HepG2 (cell line): Measurements from ENCODE around the gene LSM2. TPM values are rescaled to one million over a fixed set of nuclear protein-coding genes. Genes with fewer than 3 reads are reported as not detected.
A peak's percentile ranks its signal among the peaks of the same experiment; 100 is the strongest.

Source experiments
- CBFB ChIP-seq: sonication (generic); formaldehyde crosslinking; IDR thresholded peaks from 2 replicates; pipeline ENCODE4 v1.4.0; 2020; ENCODE audit warnings: missing genetic modification reagents
- HNRNPLL ChIP-seq: fragments of 200-400 bp; formaldehyde crosslinking; IDR thresholded peaks from 2 replicates; pipeline ENCODE4 v1.6.1; 2017; ENCODE audit warnings: mild to moderate bottlenecking, low read depth, low read length; ENCODE audit not compliant: poor library complexity, severe bottlenecking
- ISX ChIP-seq: sonication (generic); formaldehyde crosslinking; conservative IDR thresholded peaks from 2 replicates; pipeline ENCODE4 v1.5.0; 2020; ENCODE audit warnings: missing genetic modification reagents
- SP140L ChIP-seq: sonication (generic); formaldehyde crosslinking; IDR thresholded peaks from 2 replicates; pipeline ENCODE4 v1.4.0; 2020; ENCODE audit warnings: missing genetic modification reagents, borderline replicate concordance
- SYNCRIP ChIP-seq: fragments of 200-400 bp; formaldehyde crosslinking; IDR thresholded peaks from 2 replicates; pipeline ENCODE4 v1.6.1; 2018; ENCODE audit warnings: mild to moderate bottlenecking, low read depth, low read length; ENCODE audit not compliant: insufficient read depth
- YEATS4 ChIP-seq: sonication (generic); formaldehyde crosslinking; IDR thresholded peaks from 2 replicates; pipeline ENCODE4 v1.4.0; 2020; ENCODE audit warnings: missing genetic modification reagents, borderline replicate concordance
- ZFP36L1 ChIP-seq: sonication (generic); formaldehyde crosslinking; IDR thresholded peaks from 2 replicates; pipeline ENCODE4 v1.8.0; 2022; ENCODE audit warnings: mild to moderate bottlenecking, missing genetic modification reagents, moderate library complexity
- ZFP91 ChIP-seq: sonication (generic); formaldehyde crosslinking; IDR thresholded peaks from 2 replicates; pipeline ENCODE4 v1.9.0; 2022; ENCODE audit warnings: missing genetic modification reagents, mild to moderate bottlenecking, borderline replicate concordance
- ZKSCAN1 ChIP-seq: fragments of 150-350 bp; IDR thresholded peaks from 2 replicates; pipeline ENCODE4 v1.6.1; 2014; ENCODE audit warnings: low read length
- ZNF101 ChIP-seq: sonication (generic); formaldehyde crosslinking; IDR thresholded peaks from 2 replicates; pipeline ENCODE4 v1.4.0; 2020; ENCODE audit warnings: mild to moderate bottlenecking, low read depth, missing genetic modification reagents, borderline replicate concordance
- ZNF484 ChIP-seq: sonication (generic); formaldehyde crosslinking; IDR thresholded peaks from 2 replicates; pipeline ENCODE4 v1.5.1; 2020; ENCODE audit warnings: mild to moderate bottlenecking, low read depth, missing genetic modification reagents, borderline replicate concordance
- ZNF496 ChIP-seq: sonication (generic); formaldehyde crosslinking; IDR thresholded peaks from 2 replicates; pipeline ENCODE4 v1.8.1; 2023; ENCODE audit warnings: mild to moderate bottlenecking, moderate library complexity, missing genetic modification reagents; ENCODE audit not compliant: insufficient replicate concordance
- ZNF713 ChIP-seq: sonication (generic); formaldehyde crosslinking; IDR thresholded peaks from 2 replicates; pipeline ENCODE4 v1.4.0; 2020; ENCODE audit warnings: mild to moderate bottlenecking, missing genetic modification reagents
- ZNF780A ChIP-seq: sonication (generic); formaldehyde crosslinking; IDR thresholded peaks from 2 replicates; pipeline ENCODE4 v1.8.0; 2022; ENCODE audit warnings: mild to moderate bottlenecking, missing genetic modification reagents, moderate library complexity
- polyA plus RNA-seq, 8 experiments: library from polyadenylated mRNA; depleted of rRNA in 3 of 8; stranded (reverse) in 7 of 8; unstranded in 1 of 8; fragments of >200 nt; fragmentation: Illumina TruSeq in 4 of 8; extraction: Trizol in 4 of 8; gene quantifications; 2 replicates each; pipeline versions ENCODE4 v1.2.1 to v1.2.3, GENCODE V29; 2011 to 2016; ENCODE audit warnings: low read depth in 4 of 8, missing spikeins in 1 of 8, mixed read lengths in 1 of 8; ENCODE audit not compliant: insufficient read depth in 1 of 8
- total RNA-seq, 5 experiments: library from RNA; depleted of rRNA; stranded (reverse); fragments of >200 nt; fragmentation: Illumina TruSeq; extraction: Trizol; gene quantifications; 2 replicates each; pipeline ENCODE4 v1.2.3, GENCODE V29; 2016; ENCODE audit warnings: low read depth in 1 of 5
- TF ChIP-seq, protein P1 (sequence below): sonication (generic); formaldehyde crosslinking; IDR thresholded peaks from 2 replicates; pipeline ENCODE4 v1.8.1; 2022; ENCODE audit warnings: low read depth, mild to moderate bottlenecking, missing genetic modification reagents
- TF ChIP-seq, protein P2 (sequence below): sonication (generic); formaldehyde crosslinking; IDR thresholded peaks from 2 replicates; pipeline ENCODE4 v1.9.0; 2021; ENCODE audit warnings: mild to moderate bottlenecking, missing genetic modification reagents

Gene LSM2
- total and polyA plus RNA-seq, 2 of the 13 experiments (the other 11 are each of a cell fraction or from before 2014, with no cell fraction given), result 69.4 to 90.5 TPM

DNA sequence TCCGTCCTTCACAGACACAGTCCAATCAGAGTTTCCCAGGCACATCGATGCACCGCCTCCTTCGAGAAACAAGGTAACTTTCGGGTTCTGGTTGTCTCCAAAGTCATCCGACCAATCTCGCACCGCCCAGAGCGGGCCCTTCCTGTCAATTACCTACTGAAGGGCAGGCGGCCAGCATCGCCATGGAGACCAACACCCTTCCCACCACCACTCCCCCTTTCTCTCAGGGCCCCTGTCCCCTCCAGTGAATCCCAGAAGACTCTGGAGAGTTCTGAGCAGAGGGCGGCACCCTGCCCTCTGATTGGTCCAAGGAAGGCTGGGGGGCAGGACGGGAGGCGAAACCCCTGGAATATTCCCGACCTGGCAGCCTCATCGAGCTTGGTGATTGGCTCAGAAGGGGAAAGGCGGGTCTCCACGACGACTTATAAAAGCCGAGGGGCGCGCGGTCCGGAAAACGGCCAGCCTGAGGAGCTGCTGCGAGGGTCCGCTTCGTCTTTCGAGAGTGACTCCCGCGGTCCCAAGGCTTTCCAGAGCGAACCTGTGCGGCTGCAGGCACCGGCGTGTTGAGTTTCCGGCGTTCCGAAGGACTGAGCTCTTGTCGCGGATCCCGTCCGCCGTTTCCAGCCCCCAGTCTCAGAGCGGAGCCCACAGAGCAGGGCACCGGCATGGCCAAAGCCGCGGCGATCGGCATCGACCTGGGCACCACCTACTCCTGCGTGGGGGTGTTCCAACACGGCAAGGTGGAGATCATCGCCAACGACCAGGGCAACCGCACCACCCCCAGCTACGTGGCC is 20.7 kb upstream of the LSM2 start, which contains the start of gene HSPA1B (continued):
- TF ChIP-seq, protein P1, sequence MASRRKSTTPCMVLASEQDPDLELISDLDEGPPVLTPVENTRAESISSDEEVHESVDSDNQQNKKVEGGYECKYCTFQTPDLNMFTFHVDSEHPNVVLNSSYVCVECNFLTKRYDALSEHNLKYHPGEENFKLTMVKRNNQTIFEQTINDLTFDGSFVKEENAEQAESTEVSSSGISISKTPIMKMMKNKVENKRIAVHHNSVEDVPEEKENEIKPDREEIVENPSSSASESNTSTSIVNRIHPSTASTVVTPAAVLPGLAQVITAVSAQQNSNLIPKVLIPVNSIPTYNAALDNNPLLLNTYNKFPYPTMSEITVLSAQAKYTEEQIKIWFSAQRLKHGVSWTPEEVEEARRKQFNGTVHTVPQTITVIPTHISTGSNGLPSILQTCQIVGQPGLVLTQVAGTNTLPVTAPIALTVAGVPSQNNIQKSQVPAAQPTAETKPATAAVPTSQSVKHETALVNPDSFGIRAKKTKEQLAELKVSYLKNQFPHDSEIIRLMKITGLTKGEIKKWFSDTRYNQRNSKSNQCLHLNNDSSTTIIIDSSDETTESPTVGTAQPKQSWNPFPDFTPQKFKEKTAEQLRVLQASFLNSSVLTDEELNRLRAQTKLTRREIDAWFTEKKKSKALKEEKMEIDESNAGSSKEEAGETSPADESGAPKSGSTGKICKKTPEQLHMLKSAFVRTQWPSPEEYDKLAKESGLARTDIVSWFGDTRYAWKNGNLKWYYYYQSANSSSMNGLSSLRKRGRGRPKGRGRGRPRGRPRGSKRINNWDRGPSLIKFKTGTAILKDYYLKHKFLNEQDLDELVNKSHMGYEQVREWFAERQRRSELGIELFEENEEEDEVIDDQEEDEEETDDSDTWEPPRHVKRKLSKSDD, result 0 out of 2 replicates have a peak, but pooled peaks have one; percentile 65
- TF ChIP-seq ISX (CRISPR knock-in tag) (no peak), SP140L (CRISPR knock-in tag) (peak; percentile 57; the same call in 1 of the 2 replicates), CBFB (no peak), HNRNPLL (no peak), YEATS4 (0 out of 2 replicates have a peak, but pooled peaks have one; percentile 27), ZNF713 (CRISPR knock-in tag) (peak; percentile 63; the same call in 1 of the 2 replicates), ZNF780A (CRISPR knock-in tag) (no peak), ZKSCAN1 (no peak), ZFP91 (CRISPR knock-in tag) (peak; percentile 79), SYNCRIP (no peak), ZNF496 (CRISPR knock-in tag) (no peak), ZFP36L1 (CRISPR knock-in tag) (peak; percentile 74; the same call in 1 of the 2 replicates), ZNF101 (CRISPR knock-in tag) (no peak), ZNF484 (CRISPR knock-in tag) (no peak; the same call in 1 of the 2 replicates)
- TF ChIP-seq, protein P2, sequence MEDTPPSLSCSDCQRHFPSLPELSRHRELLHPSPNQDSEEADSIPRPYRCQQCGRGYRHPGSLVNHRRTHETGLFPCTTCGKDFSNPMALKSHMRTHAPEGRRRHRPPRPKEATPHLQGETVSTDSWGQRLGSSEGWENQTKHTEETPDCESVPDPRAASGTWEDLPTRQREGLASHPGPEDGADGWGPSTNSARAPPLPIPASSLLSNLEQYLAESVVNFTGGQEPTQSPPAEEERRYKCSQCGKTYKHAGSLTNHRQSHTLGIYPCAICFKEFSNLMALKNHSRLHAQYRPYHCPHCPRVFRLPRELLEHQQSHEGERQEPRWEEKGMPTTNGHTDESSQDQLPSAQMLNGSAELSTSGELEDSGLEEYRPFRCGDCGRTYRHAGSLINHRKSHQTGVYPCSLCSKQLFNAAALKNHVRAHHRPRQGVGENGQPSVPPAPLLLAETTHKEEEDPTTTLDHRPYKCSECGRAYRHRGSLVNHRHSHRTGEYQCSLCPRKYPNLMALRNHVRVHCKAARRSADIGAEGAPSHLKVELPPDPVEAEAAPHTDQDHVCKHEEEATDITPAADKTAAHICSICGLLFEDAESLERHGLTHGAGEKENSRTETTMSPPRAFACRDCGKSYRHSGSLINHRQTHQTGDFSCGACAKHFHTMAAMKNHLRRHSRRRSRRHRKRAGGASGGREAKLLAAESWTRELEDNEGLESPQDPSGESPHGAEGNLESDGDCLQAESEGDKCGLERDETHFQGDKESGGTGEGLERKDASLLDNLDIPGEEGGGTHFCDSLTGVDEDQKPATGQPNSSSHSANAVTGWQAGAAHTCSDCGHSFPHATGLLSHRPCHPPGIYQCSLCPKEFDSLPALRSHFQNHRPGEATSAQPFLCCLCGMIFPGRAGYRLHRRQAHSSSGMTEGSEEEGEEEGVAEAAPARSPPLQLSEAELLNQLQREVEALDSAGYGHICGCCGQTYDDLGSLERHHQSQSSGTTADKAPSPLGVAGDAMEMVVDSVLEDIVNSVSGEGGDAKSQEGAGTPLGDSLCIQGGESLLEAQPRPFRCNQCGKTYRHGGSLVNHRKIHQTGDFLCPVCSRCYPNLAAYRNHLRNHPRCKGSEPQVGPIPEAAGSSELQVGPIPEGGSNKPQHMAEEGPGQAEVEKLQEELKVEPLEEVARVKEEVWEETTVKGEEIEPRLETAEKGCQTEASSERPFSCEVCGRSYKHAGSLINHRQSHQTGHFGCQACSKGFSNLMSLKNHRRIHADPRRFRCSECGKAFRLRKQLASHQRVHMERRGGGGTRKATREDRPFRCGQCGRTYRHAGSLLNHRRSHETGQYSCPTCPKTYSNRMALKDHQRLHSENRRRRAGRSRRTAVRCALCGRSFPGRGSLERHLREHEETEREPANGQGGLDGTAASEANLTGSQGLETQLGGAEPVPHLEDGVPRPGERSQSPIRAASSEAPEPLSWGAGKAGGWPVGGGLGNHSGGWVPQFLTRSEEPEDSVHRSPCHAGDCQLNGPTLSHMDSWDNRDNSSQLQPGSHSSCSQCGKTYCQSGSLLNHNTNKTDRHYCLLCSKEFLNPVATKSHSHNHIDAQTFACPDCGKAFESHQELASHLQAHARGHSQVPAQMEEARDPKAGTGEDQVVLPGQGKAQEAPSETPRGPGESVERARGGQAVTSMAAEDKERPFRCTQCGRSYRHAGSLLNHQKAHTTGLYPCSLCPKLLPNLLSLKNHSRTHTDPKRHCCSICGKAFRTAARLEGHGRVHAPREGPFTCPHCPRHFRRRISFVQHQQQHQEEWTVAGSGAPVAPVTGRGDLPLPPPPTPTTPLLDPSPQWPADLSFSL, result no peak; the same call in 1 of the 2 replicates
